SU-DHL-6 (cell line): ENCODE measurements around the gene LMNA.
"Not testable (repeated sequence)": the region's sequence is repeated elsewhere in the genome, so short reads cannot be mapped to it uniquely, and the experiment has no call there.

ENCODE experiments used
- H2AFZ ChIP-seq: fragments of 200-600 bp; sonication (generic); 2 replicates; pipeline ENCODE4 v1.6.1; 2014; ENCODE audit warnings: low read depth, mild to moderate bottlenecking, moderate library complexity, mixed read lengths, antibody characterized with exemption, low read length; ENCODE audit not compliant: severe bottlenecking
- H3F3A ChIP-seq: fragments of 200-600 bp; shearing (Covaris generic); 2 replicates; pipeline ENCODE4 v1.6.0; 2016; ENCODE audit warnings: antibody characterized with exemption, mild to moderate bottlenecking; ENCODE audit not compliant: insufficient read depth
- H3K27ac ChIP-seq: fragments of 200-600 bp; sonication (generic); 2 replicates; pipeline ENCODE4 v1.5.1; 2016; ENCODE audit warnings: low read depth, mild to moderate bottlenecking, low read length, moderate library complexity, mixed read lengths
- H3K27me3 ChIP-seq: fragments of 200-600 bp; sonication (generic), shearing (Covaris generic); 2 replicates; pipeline ENCODE4 v1.6.0; 2014; ENCODE audit warnings: mild to moderate bottlenecking, low read length
- H3K36me3 ChIP-seq: fragments of 200-600 bp; sonication (generic); 2 replicates; pipeline ENCODE4 v1.6.1; 2014; ENCODE audit warnings: mild to moderate bottlenecking, low read length, mixed read lengths
- H3K4me2 ChIP-seq: fragments of 300-600, 200-600 bp; shearing (Covaris generic), sonication (generic); 2 replicates; pipeline ENCODE4 v1.6.0; 2014; ENCODE audit warnings: low read length, low read depth, mild to moderate bottlenecking; ENCODE audit not compliant: poor library complexity, severe bottlenecking
- H3K4me3 ChIP-seq: fragments of 200-600 bp; sonication (generic); 2 replicates; pipeline ENCODE4 v1.5.1; 2014; ENCODE audit warnings: antibody characterized with exemption, low read length, mild to moderate bottlenecking, mixed read lengths; ENCODE audit not compliant: insufficient read depth, poor library complexity, severe bottlenecking
- H3K79me2 ChIP-seq: fragments of 200-600 bp; sonication (generic); 2 replicates; pipeline ENCODE4 v1.6.1; 2014; ENCODE audit warnings: mild to moderate bottlenecking, low read length, moderate library complexity; ENCODE audit not compliant: insufficient read depth
- H3K9ac ChIP-seq: fragments of 200-600 bp; sonication (generic); 2 replicates; pipeline ENCODE4 v1.7.0; 2014; ENCODE audit warnings: mild to moderate bottlenecking, low read length
- H3K9me2 ChIP-seq: fragments of 200-600 bp; sonication (generic); replicated peaks from 2 replicates; pipeline ENCODE4 v1.6.1; 2014; ENCODE audit warnings: low read length; ENCODE audit not compliant: insufficient read depth
- H3K9me3 ChIP-seq: fragments of 200-600 bp; sonication (generic); 2 replicates; pipeline ENCODE4 v1.6.1; 2014; ENCODE audit warnings: low read length, mixed read lengths; ENCODE audit not compliant: insufficient read depth
- H4K20me1 ChIP-seq: fragments of 200-600 bp; sonication (generic); 2 replicates; pipeline ENCODE4 v1.6.1; 2014; ENCODE audit warnings: low read depth, mild to moderate bottlenecking, antibody characterized with exemption, low read length, moderate library complexity, mixed read lengths
- EZH2phosphoT487 ChIP-seq: fragments of 200-600 bp; sonication (generic), shearing (Covaris generic); conservative IDR thresholded peaks from 2 replicates; pipeline ENCODE4 v1.6.1; 2018; ENCODE audit warnings: mild to moderate bottlenecking, antibody characterized with exemption, low read length, moderate library complexity, mixed read lengths
- TF ChIP-seq, protein P1 (sequence below): fragments of 200-600 bp; sonication (generic); IDR thresholded peaks from one replicate; pipeline ENCODE4 v1.5.1; 2017; ENCODE audit warnings: antibody characterized with exemption, mild to moderate bottlenecking, low read length, moderate library complexity; ENCODE audit not compliant: insufficient read depth, poor library complexity, severe bottlenecking

The LMNA gene

DNA sequence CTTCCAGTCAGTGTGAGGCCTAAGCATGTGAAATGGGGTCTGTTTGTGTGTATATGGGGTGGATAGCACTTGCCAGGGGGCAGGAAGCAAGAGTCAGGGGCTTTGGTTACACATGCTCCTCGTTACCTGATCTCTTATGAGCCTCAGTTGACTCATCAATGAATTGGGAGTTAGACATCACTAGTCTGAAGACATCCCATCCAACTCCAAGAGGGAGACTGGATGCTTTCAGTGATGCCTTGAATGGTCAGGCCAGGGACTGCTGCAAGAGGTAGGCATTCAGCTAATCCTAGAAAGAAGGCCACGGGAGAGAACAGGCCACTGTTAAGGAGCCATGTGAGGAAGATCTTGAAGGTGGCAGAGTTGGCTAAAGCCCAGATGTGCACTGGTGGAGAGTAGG, 47.2 kb upstream of the LMNA start:
- Histone ChIP-seq H3K9me2 (no peaks in the 10 kb centered on the region), H3K9ac (no peak overlapping the region), H3K36me3 (no peaks in the 10 kb centered on the region), H3F3A (no peaks in the 10 kb centered on the region), H3K4me3 (no peak overlapping the region), H3K27me3 (no peaks in the 10 kb centered on the region), H2AFZ (no peak overlapping the region), H3K27ac (no peak overlapping the region), H3K9me3 (no peaks in the 10 kb centered on the region), H4K20me1 (no peaks in the 10 kb centered on the region), H3K4me2 (no peak overlapping the region), H3K79me2 (no peaks in the 10 kb centered on the region)
- TF ChIP-seq, protein P1, sequence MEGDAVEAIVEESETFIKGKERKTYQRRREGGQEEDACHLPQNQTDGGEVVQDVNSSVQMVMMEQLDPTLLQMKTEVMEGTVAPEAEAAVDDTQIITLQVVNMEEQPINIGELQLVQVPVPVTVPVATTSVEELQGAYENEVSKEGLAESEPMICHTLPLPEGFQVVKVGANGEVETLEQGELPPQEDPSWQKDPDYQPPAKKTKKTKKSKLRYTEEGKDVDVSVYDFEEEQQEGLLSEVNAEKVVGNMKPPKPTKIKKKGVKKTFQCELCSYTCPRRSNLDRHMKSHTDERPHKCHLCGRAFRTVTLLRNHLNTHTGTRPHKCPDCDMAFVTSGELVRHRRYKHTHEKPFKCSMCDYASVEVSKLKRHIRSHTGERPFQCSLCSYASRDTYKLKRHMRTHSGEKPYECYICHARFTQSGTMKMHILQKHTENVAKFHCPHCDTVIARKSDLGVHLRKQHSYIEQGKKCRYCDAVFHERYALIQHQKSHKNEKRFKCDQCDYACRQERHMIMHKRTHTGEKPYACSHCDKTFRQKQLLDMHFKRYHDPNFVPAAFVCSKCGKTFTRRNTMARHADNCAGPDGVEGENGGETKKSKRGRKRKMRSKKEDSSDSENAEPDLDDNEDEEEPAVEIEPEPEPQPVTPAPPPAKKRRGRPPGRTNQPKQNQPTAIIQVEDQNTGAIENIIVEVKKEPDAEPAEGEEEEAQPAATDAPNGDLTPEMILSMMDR = no peak
- no peak for TF ChIP-seq EZH2phosphoT487

DNA sequence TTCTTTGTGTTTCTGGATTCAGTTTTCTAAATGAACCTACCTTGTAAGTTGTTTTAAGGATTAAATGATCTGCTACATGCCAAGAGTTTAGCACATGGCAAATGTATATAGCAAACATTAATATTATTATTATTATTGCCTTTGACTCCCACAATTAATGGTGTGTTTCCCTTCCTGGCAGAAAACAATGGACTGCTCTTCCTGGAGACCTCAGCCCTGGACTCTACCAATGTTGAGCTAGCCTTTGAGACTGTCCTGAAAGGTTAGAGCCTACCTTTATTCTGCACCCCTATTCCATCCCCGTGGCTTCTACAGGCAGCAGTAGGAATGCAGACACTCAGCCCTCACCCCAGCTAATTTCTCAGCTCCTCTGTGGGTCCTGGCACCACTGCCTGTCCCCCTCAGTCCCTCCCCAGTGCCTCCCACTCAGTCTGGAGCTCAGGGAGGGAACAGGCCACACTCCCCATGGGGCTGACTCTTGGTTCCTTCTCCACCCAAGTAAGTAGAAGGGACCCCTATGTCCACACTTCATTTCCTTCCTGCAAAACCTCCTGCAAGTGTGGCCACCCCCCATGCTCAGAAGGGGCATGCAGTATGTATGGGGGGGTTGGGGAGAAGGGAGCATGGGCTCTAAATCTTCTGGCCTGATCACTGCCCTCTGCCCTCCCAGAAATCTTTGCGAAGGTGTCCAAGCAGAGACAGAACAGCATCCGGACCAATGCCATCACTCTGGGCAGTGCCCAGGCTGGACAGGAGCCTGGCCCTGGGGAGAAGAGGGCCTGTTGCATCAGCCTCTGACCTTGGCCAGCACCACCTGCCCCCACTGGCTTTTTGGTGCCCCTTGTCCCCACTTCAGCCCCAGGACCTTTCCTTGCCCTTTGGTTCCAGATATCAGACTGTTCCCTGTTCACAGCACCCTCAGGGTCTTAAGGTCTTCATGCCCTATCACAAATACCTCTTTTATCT, 44.7 kb upstream of the LMNA start:
- no peak overlapping the region for H2AFZ ChIP-seq
- H3K9me2 ChIP-seq = no peaks in the 10 kb centered on the region
- H3K27me3 ChIP-seq = no peaks in the 10 kb centered on the region
- no peaks in the 10 kb centered on the region for H4K20me1 ChIP-seq
- no peaks in the 10 kb centered on the region for H3K79me2 ChIP-seq
- H3K4me2 ChIP-seq = no peak overlapping the region
- no peak overlapping the region for H3K9ac ChIP-seq
- TF ChIP-seq EZH2phosphoT487 = no peak
- TF ChIP-seq, protein P1 = no peak
- H3K36me3 ChIP-seq = no peaks in the 10 kb centered on the region
- no peak overlapping the region for H3K4me3 ChIP-seq
- no peaks in the 10 kb centered on the region for H3F3A ChIP-seq
- no peaks in the 10 kb centered on the region for H3K9me3 ChIP-seq
- H3K27ac ChIP-seq = no peak overlapping the region

DNA sequence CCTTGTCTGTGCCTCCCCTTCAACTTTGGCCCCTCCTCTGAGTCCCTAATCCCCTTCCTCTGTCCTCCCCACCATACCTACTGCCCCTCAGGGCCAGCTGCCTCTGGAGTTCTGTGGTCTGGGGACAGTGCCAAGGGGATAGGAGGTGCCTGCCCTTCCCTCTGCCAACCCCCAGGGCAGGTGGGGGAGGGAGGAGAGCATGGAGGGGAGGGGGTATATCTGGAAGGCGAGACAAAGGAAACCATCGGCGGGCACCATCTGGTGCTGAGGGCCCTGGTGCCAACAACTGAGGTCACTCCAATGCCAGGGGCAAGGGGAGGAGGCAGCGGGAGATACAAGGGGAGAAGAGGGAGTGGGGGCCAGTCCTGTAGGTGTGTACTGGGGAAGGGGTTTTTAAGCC, 44.0 kb upstream of the LMNA start:
- H3K27ac ChIP-seq = no peak overlapping the region

DNA sequence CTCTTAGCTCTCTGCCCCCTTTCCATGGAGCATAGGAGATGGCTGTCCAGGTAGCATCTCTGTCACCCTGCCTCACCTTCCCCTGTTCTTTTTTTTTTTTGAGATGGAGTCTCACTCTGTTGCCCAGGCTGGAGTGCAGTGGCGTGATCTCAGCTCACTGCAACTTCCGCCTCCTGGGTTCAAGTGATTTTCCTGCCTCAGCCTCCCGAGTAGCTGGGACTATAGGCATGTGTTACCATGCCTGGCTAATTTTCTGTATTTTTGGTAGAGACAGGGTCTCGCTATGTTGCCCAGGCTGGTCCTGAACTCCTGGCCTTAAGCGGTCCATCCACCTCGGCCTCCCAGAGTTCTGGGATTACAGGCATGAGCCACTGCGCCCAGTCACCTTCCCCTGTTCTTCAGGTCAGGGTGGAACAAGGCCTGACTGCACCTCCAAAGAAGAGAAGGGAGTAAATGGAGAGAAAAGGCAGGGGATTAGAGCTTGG, 43.1 kb upstream of the LMNA start:
- H2AFZ ChIP-seq, H3K27me3 ChIP-seq, H3K36me3 ChIP-seq, H3F3A ChIP-seq, H3K27ac ChIP-seq, H3K4me3 ChIP-seq, H3K9me3 ChIP-seq, H3K4me2 ChIP-seq, H3K9ac ChIP-seq, H4K20me1 ChIP-seq, H3K79me2 ChIP-seq, H3K9me2 ChIP-seq: not testable (repeated sequence)

More for the DNA sequence above, 44.0 kb upstream of the LMNA start:
- no peaks in the 10 kb centered on the region for H4K20me1 ChIP-seq
- H3K9me3 ChIP-seq = no peaks in the 10 kb centered on the region
- no peaks in the 10 kb centered on the region for H3K79me2 ChIP-seq
- no peaks in the 10 kb centered on the region for H3F3A ChIP-seq
- H3K4me3 ChIP-seq = no peak overlapping the region
- H3K27me3 ChIP-seq = no peaks in the 10 kb centered on the region
- no peaks in the 10 kb centered on the region for H3K36me3 ChIP-seq
- no peak overlapping the region for H2AFZ ChIP-seq
- TF ChIP-seq, protein P1 = no peak
- TF ChIP-seq EZH2phosphoT487 = no peak
- no peaks in the 10 kb centered on the region for H3K9me2 ChIP-seq
- H3K4me2 ChIP-seq = no peak overlapping the region
- H3K9ac ChIP-seq = no peak overlapping the region
